ENCODE results near the gene PLD2.
"Not testable (repeated sequence)": the region's sequence is repeated elsewhere in the genome, so short reads cannot be mapped to it uniquely, and the experiment has no call there.

GRCh38 chr17:4857347-4857746, 50.4 kb downstream of the PLD2 start:
- not testable (repeated sequence) for TF ChIP-seq CTCF (IDR thresholded peaks at IDR 0.05; ENCODE audit: low read depth, low read length, poor library complexity, severe bottlenecking); EZH2phosphoT487 (IDR thresholded peaks at IDR 0.05; ENCODE audit: borderline replicate concordance, low read length)

Measured in DOHH2 (cell line).